ENCODE results near the gene OSCAR. TPM values are rescaled to one million over a fixed set of nuclear protein-coding genes. Genes with fewer than 3 reads are reported as not detected.

Gene OSCAR
- total RNA-seq, 3 donors from 2014 or later = 0.66 to 2.4 (median 2.2) TPM

DNA sequence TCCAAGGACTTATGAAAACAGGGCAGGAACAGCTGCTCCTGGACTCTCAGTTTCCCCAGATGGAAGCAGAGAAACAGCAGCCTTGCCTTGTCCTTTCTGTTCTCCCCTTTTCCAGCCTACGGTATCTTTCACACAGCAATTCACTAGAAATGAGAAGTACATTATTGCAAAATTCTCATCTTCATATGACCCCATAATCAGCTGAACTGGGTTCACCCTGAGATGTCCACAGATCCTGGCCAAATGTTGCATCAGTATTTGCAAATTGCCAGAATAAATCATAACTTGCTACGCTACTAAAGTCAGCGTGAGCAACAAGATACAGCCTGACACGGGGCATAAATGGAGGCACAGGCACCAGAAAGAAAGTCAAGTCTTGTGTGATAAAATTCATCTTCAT, 53.0 kb downstream of the OSCAR start:
- Histone ChIP-seq H3K27me3 (peaks cover 0 to 43% of the 10 kb centered on the region in 2 donors), H3K9me3 (peaks cover 0 to 15% of the 10 kb centered on the region in 2 donors), H3K36me3 (no peaks in the 10 kb centered on the region), H3K4me1 (no peaks in the 10 kb centered on the region), H3K4me3 (no peak overlapping the region), H3K27ac (no peak overlapping the region)
- TF ChIP-seq, protein P1, sequence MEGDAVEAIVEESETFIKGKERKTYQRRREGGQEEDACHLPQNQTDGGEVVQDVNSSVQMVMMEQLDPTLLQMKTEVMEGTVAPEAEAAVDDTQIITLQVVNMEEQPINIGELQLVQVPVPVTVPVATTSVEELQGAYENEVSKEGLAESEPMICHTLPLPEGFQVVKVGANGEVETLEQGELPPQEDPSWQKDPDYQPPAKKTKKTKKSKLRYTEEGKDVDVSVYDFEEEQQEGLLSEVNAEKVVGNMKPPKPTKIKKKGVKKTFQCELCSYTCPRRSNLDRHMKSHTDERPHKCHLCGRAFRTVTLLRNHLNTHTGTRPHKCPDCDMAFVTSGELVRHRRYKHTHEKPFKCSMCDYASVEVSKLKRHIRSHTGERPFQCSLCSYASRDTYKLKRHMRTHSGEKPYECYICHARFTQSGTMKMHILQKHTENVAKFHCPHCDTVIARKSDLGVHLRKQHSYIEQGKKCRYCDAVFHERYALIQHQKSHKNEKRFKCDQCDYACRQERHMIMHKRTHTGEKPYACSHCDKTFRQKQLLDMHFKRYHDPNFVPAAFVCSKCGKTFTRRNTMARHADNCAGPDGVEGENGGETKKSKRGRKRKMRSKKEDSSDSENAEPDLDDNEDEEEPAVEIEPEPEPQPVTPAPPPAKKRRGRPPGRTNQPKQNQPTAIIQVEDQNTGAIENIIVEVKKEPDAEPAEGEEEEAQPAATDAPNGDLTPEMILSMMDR (IDR thresholded peaks at IDR 0.05) = no peak
- TF ChIP-seq POLR2AphosphoS5 (IDR thresholded peaks at IDR 0.05) = no peak
- TF ChIP-seq POLR2A (IDR thresholded peaks at IDR 0.05) = no peak
- no peak for DNase-seq (ENCODE audit: low spot score in 2 of 2)
- intact Hi-C loops (cut with DNase I; ENCODE audit: low total_unique reads) = no loop called here

DNA sequence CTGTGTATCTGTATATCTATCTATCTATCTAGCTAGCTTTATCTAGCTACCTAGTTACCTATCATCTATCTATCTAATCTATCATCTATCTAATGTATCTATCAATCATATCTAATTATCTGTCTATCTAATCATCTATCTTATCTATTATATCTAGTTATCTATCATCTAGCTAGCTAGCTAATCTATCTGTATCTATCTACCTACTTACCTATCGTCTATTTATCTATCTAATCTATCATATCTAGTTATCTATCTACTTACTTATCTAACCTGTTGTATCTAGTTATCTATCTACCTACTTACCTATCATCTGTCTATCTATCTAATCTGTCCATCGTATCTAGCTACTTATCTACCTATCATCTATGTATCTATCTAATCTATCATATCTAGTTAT, 54.8 kb downstream of the OSCAR start:
- DNase-seq (ENCODE audit: low spot score in 2 of 2) = no peak
- Histone ChIP-seq H3K27ac (no peak overlapping the region), H3K27me3 (peaks cover 0 to 43% of the 10 kb centered on the region in 2 donors), H3K4me3 (no peak overlapping the region), H3K36me3 (no peaks in the 10 kb centered on the region), H3K9me3 (peaks cover 0 to 15% of the 10 kb centered on the region in 2 donors), H3K4me1 (no peaks in the 10 kb centered on the region)
- intact Hi-C loops (cut with DNase I; ENCODE audit: low total_unique reads) = no loop called here
- TF ChIP-seq POLR2AphosphoS5 (IDR thresholded peaks at IDR 0.05) (no peak), POLR2A (IDR thresholded peaks at IDR 0.05) (no peak)
- TF ChIP-seq, protein P1 (IDR thresholded peaks at IDR 0.05) = no peak

Other genes with a start within 250 kb of the OSCAR start
- gene MYADM, start 232.9 kb downstream of the OSCAR start, total RNA-seq = 10 to 100 TPM; 30.2 to 54.6 (median 41.9) TPM
- not detected for gene PRKCG, start 218.6 kb downstream of the OSCAR start, total RNA-seq
- not detected for gene CACNG7, start 191.5 kb downstream of the OSCAR start, total RNA-seq
- gene CACNG8, start 137.9 kb downstream of the OSCAR start, total RNA-seq = under 1 TPM in 1 of 3 donors, not detected in 2; under 0.01 TPM
- gene CACNG6, start 109.2 kb downstream of the OSCAR start, total RNA-seq = not detected
- gene VSTM1, start 36.9 kb downstream of the OSCAR start, total RNA-seq = not detected
- gene TARM1, start 19.4 kb downstream of the OSCAR start, total RNA-seq = not detected
- 10 to 100 TPM; 17.3 to 20.6 (median 20.5) TPM for gene NDUFA3, start 2.1 kb upstream of the OSCAR start, total RNA-seq
- 10 to 100 TPM; 11.9 to 16.7 (median 16.2) TPM for gene TFPT, start 14.9 kb upstream of the OSCAR start, total RNA-seq
- 10 to 100 TPM; 45.5 to 59.6 (median 52.5) TPM for gene PRPF31, start 15.0 kb upstream of the OSCAR start, total RNA-seq
- 10 to 100 TPM; 14.6 to 23.4 (median 22.9) TPM for gene CNOT3, start 37.0 kb upstream of the OSCAR start, total RNA-seq
- gene LENG1, start 58.9 kb upstream of the OSCAR start, total RNA-seq = 1 to 10 TPM; 6.4 to 8.5 (median 8.0) TPM
- 10 to 100 TPM in 2 of 3 donors, under 1 TPM in 1; 0.48 to 41.6 (median 38.0) TPM for gene TMC4, start 72.4 kb upstream of the OSCAR start, total RNA-seq
- 10 to 100 TPM; 16.5 to 37.3 (median 24.6) TPM for gene MBOAT7, start 88.8 kb upstream of the OSCAR start, total RNA-seq
- gene TSEN34, start 90.5 kb upstream of the OSCAR start, total RNA-seq = 10 to 100 TPM; 59.5 to 80.3 (median 74.4) TPM
- gene RPS9, start 100.1 kb upstream of the OSCAR start, total RNA-seq = 1,000 to 10,000 TPM; 2,169 to 2,630 (median 2,424) TPM
- gene LILRB3, start 122.2 kb upstream of the OSCAR start, total RNA-seq = 10 to 100 TPM in 2 of 3 donors, 1 to 10 TPM in 1; 1.6 to 28.3 (median 11.5) TPM
- 1 to 10 TPM; 1.3 to 2.9 (median 1.8) TPM for gene LILRA6, start 142.0 kb upstream of the OSCAR start, total RNA-seq
- gene LILRB5, start 156.5 kb upstream of the OSCAR start, total RNA-seq = 10 to 100 TPM in 1 of 3 donors, 1 to 10 TPM in 2; 2.0 to 46.4 (median 4.8) TPM
- gene LILRB2, start 180.3 kb upstream of the OSCAR start, total RNA-seq = 1 to 10 TPM in 2 of 3 donors, under 1 TPM in 1; 0.98 to 3.5 (median 1.8) TPM
- 1 to 10 TPM in 2 of 3 donors, under 1 TPM in 1; 0.98 to 2.2 (median 1.4) TPM for gene LILRA5, start 212.4 kb upstream of the OSCAR start, total RNA-seq
- 1 to 10 TPM in 1 of 3 donors, not detected in 2; 4.5 TPM for gene LILRA4, start 238.4 kb upstream of the OSCAR start, total RNA-seq